ENCODE measurements around the gene FBXL20.
"Not testable (repeated sequence)": the region's sequence is repeated elsewhere in the genome, so short reads cannot be mapped to it uniquely, and the experiment has no call there.

The FBXL20 gene

GRCh38 chr17:39277110-39277509 is 124.3 kb downstream of the FBXL20 start:
- no peak overlapping the region for H3K4me3 ChIP-seq (ENCODE audit: low read length)
- no peaks in the 10 kb centered on the region for H3K27me3 ChIP-seq (ENCODE audit: control insufficient read depth, insufficient read depth, low read length)
- H3K4me2 ChIP-seq (ENCODE audit: low read length): no peak overlapping the region
- H3K36me3 ChIP-seq (ENCODE audit: insufficient read depth, low read length): peaks cover 3% of the 10 kb centered on the region
- peaks cover 19% of the 10 kb centered on the region for H3K4me1 ChIP-seq (ENCODE audit: control insufficient read depth, insufficient read depth, low read length)
- no peaks in the 10 kb centered on the region for H3K9me3 ChIP-seq (replicated peaks; ENCODE audit: low read length)
- no peak overlapping the region for H3K9ac ChIP-seq (ENCODE audit: low read depth, low read length)

DNA sequence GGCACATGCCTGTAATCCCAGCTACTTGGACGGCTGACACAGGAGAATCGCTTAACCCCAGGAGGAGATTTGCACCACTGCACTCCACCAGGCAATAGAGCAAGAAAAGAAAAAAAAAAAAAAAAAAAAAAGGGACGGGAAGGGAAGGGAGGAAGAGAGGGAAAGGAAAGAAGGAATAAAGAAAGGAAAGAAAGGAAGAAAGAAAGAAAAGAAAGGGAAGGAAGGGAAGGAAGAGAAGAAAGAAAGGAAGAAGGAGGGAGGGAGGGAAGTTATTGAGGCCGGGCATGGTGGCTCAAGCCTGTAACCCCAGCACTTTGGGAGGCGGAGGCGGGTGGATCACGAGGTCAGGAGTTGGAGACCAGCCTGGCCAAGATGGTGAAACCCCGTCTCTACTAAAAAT is 125.3 kb downstream of the FBXL20 start:
- no peaks in the 10 kb centered on the region for H3K9me3 ChIP-seq (replicated peaks; ENCODE audit: low read length)

DNA sequence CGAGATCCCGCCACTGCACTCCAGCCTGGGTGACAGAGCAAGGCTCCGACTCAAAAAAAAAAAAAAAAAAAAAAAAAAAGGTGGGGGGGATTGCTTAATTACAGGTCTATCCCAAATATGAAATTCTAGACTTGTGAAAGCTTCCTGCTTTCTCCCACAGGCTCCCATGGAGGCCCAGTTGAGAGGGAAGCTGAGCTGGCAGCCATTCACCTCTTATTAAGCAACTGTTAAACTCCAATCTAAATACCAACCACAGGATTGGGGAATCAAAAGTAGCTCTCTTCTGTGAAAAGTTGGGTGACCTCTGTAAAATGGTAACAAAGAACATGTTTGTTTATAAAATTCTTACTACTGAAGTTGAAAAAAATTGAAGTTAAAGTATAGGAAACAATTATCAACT is 129.9 kb downstream of the FBXL20 start:
- Histone ChIP-seq H3K9ac (ENCODE audit: low read depth, low read length) (no peak overlapping the region), H3K9me3 (replicated peaks; ENCODE audit: low read length) (no peaks in the 10 kb centered on the region), H3K4me3 (ENCODE audit: low read length) (no peak overlapping the region), H3K27me3 (ENCODE audit: control insufficient read depth, insufficient read depth, low read length) (no peaks in the 10 kb centered on the region), H3K4me2 (ENCODE audit: low read length) (no peak overlapping the region), H3K36me3 (ENCODE audit: insufficient read depth, low read length) (peaks cover 3% of the 10 kb centered on the region), H3K4me1 (ENCODE audit: control insufficient read depth, insufficient read depth, low read length) (no peaks in the 10 kb centered on the region)

More for the DNA sequence above, 125.3 kb downstream of the FBXL20 start:
- Histone ChIP-seq H3K4me2 (ENCODE audit: low read length) (no peak overlapping the region), H3K36me3 (ENCODE audit: insufficient read depth, low read length) (peaks cover 3% of the 10 kb centered on the region), H3K4me3 (ENCODE audit: low read length) (no peak overlapping the region), H3K9ac (ENCODE audit: low read depth, low read length) (no peak overlapping the region), H3K27me3 (ENCODE audit: control insufficient read depth, insufficient read depth, low read length) (no peaks in the 10 kb centered on the region), H3K4me1 (ENCODE audit: control insufficient read depth, insufficient read depth, low read length) (peaks cover 9% of the 10 kb centered on the region)

- no peaks in the 10 kb centered on the region for H3K4me1 ChIP-seq (ENCODE audit: control insufficient read depth, insufficient read depth, low read length)
Measured at GRCh38 chr17:39270923-39271322, 130.5 kb downstream of the FBXL20 start.

GRCh38 chr17:39264119-39264518 is 137.3 kb downstream of the FBXL20 start:
- no peaks in the 10 kb centered on the region for H3K4me1 ChIP-seq (ENCODE audit: control insufficient read depth, insufficient read depth, low read length)
- H3K9ac ChIP-seq (ENCODE audit: low read depth, low read length): no peak overlapping the region
- H3K4me2 ChIP-seq (ENCODE audit: low read length): no peak overlapping the region
- H3K4me3 ChIP-seq (ENCODE audit: low read length): no peak overlapping the region
- no peaks in the 10 kb centered on the region for H3K27me3 ChIP-seq (ENCODE audit: control insufficient read depth, insufficient read depth, low read length)
- H3K9me3 ChIP-seq (replicated peaks; ENCODE audit: low read length): no peaks in the 10 kb centered on the region
- peaks cover 23% of the 10 kb centered on the region for H3K36me3 ChIP-seq (ENCODE audit: insufficient read depth, low read length)

More at GRCh38 chr17:39270923-39271322, 130.5 kb downstream of the FBXL20 start:
- Histone ChIP-seq H3K4me2 (ENCODE audit: low read length) (no peak overlapping the region), H3K9ac (ENCODE audit: low read depth, low read length) (no peak overlapping the region), H3K9me3 (replicated peaks; ENCODE audit: low read length) (no peaks in the 10 kb centered on the region), H3K36me3 (ENCODE audit: insufficient read depth, low read length) (peaks cover 3% of the 10 kb centered on the region), H3K4me3 (ENCODE audit: low read length) (no peak overlapping the region), H3K27me3 (ENCODE audit: control insufficient read depth, insufficient read depth, low read length) (no peaks in the 10 kb centered on the region)

DNA sequence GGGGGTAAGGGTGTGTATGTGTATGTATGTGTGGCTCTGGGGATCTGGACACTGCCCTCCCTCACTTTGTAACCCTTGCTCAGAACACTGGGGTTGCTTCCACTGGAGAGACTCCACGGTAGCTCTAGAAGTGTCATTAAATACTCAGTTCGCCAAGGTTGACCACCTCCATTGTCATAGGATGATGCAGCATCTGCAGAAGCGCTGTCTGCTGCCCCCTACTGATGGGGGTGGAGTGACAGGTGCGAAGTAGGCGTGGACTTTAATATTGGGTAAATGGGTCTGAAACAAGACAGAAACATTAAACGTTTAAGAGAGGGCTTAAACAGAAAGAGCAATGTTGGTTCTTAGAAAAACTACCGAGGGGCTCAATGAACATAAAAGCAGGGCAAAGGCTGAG is 140.1 kb downstream of the FBXL20 start:
- Histone ChIP-seq H3K9me3 (replicated peaks; ENCODE audit: low read length) (no peaks in the 10 kb centered on the region), H3K4me1 (ENCODE audit: control insufficient read depth, insufficient read depth, low read length) (no peaks in the 10 kb centered on the region), H3K4me3 (ENCODE audit: low read length) (no peak overlapping the region), H3K36me3 (ENCODE audit: insufficient read depth, low read length) (peaks cover 29% of the 10 kb centered on the region), H3K4me2 (ENCODE audit: low read length) (no peak overlapping the region), H3K9ac (ENCODE audit: low read depth, low read length) (no peak overlapping the region), H3K27me3 (ENCODE audit: control insufficient read depth, insufficient read depth, low read length) (no peaks in the 10 kb centered on the region)

DNA sequence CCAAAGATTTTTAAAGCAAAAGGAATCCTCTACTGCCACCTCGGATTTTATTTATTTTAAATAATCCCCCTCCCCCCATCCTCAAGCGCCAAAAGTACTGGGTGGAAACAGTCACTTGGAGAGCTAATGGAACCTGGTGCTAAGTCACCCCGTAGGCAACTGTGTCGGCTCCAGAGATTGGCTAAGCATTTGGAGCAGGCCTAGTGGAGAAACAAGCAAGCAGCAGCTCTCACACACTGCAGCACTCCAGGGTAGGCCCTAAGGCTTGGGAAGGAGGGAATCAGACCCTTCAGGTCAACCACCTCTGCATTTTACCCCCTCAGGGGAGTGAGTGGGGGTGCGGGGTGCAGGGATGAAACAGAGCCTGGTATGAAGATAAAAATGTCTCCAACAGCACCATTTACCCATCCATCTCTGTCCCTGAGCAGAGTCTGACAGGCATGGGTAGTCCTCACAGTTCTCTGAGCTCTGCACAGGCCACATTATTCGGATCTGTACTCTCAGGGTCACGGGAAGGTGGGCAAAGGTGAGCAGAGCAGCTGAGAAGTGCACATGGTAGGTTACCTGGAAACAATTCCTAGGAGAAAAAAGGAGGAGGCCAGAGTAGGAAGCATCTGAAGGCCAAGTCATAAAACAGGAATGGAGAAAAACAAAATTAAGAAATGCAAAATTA is 148.5 kb downstream of the FBXL20 start:
- Histone ChIP-seq H3K9ac (ENCODE audit: low read depth, low read length) (no peak overlapping the region), H3K4me3 (ENCODE audit: low read length) (no peak overlapping the region)

DNA sequence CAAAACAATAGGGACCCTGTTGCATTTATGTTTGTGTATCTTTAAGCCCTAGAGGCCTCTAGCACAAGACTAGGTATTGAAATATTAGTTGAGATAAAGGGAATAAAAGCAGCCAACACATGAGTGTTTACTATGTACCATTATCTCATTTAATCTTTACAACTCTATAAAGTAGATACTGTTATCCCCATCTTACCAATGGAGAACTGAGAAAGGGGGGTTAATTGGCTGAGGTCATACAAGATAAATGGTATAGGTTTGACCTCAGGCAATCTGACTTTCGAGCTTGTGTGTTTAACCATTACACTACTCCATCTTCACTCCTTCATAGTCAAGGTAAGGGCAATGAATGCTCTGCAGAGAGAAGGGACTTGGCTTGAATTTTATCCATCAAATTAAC is 149.4 kb downstream of the FBXL20 start:
- Histone ChIP-seq H3K4me3 (ENCODE audit: low read length) (no peak overlapping the region), H3K9ac (ENCODE audit: low read depth, low read length) (no peak overlapping the region), H3K4me1 (ENCODE audit: control insufficient read depth, insufficient read depth, low read length) (no peaks in the 10 kb centered on the region), H3K9me3 (replicated peaks; ENCODE audit: low read length) (no peaks in the 10 kb centered on the region), H3K27me3 (ENCODE audit: control insufficient read depth, insufficient read depth, low read length) (no peaks in the 10 kb centered on the region), H3K4me2 (ENCODE audit: low read length) (no peak overlapping the region), H3K36me3 (ENCODE audit: insufficient read depth, low read length) (no peaks in the 10 kb centered on the region)

More for the DNA sequence above, 148.5 kb downstream of the FBXL20 start:
- no peak overlapping the region for H3K4me2 ChIP-seq (ENCODE audit: low read length)
- no peaks in the 10 kb centered on the region for H3K27me3 ChIP-seq (ENCODE audit: control insufficient read depth, insufficient read depth, low read length)
- H3K9me3 ChIP-seq (replicated peaks; ENCODE audit: low read length): no peaks in the 10 kb centered on the region
- H3K4me1 ChIP-seq (ENCODE audit: control insufficient read depth, insufficient read depth, low read length): no peaks in the 10 kb centered on the region
- peaks cover 3% of the 10 kb centered on the region for H3K36me3 ChIP-seq (ENCODE audit: insufficient read depth, low read length)

DNA sequence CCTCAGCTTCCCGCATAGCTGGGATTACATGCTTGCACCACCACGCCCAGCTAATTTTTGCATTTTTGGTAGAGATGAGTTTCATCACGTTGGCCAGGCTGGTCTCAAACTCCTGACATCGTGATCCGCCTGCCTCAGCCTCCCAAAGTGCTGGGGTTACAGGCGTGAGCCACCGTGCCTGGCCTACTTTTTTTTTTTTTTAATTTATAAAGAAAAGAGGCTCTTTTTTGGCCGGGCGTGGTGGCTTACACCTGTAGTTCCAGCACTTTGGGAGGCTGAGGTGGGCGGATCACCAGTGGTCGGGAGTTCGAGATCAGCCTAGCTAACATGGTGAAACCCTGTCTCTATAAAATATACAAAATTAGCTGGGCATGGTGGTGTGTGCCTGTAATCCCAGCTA is 151.3 kb downstream of the FBXL20 start:
- H3K9ac ChIP-seq (ENCODE audit: low read depth, low read length); H3K9me3 ChIP-seq (replicated peaks; ENCODE audit: low read length); H3K27me3 ChIP-seq (ENCODE audit: control insufficient read depth, insufficient read depth, low read length); H3K36me3 ChIP-seq (ENCODE audit: insufficient read depth, low read length); H3K4me3 ChIP-seq (ENCODE audit: low read length); H3K4me1 ChIP-seq (ENCODE audit: control insufficient read depth, insufficient read depth, low read length); H3K4me2 ChIP-seq (ENCODE audit: low read length): not testable (repeated sequence)

DNA sequence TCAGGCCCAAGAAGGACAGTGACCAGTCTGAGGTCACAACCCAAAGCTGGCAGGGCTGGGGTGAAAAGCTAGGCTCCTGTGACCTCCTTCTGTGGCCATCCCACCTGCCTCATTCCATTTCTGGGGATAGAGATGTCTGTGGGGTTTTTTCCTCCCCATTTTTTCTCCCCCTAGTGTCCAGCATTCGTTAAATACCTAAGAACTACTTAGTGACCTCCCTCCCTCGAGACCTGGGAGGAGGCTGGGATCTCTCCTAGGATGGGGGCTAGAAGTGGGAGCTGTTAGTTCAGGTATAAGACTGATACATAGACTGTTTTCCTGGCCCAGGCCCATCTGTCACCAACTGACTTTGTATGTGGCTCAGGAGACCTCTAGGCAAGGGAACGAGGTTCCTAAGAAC is 155.2 kb downstream of the FBXL20 start:
- no peaks in the 10 kb centered on the region for H3K9me3 ChIP-seq (replicated peaks; ENCODE audit: low read length)
- H3K4me1 ChIP-seq (ENCODE audit: control insufficient read depth, insufficient read depth, low read length): no peaks in the 10 kb centered on the region
- no peak overlapping the region for H3K9ac ChIP-seq (ENCODE audit: low read depth, low read length)
- no peaks in the 10 kb centered on the region for H3K27me3 ChIP-seq (ENCODE audit: control insufficient read depth, insufficient read depth, low read length)
- no peaks in the 10 kb centered on the region for H3K36me3 ChIP-seq (ENCODE audit: insufficient read depth, low read length)
- H3K4me2 ChIP-seq (ENCODE audit: low read length): no peak overlapping the region
- H3K4me3 ChIP-seq (ENCODE audit: low read length): no peak overlapping the region

DNA sequence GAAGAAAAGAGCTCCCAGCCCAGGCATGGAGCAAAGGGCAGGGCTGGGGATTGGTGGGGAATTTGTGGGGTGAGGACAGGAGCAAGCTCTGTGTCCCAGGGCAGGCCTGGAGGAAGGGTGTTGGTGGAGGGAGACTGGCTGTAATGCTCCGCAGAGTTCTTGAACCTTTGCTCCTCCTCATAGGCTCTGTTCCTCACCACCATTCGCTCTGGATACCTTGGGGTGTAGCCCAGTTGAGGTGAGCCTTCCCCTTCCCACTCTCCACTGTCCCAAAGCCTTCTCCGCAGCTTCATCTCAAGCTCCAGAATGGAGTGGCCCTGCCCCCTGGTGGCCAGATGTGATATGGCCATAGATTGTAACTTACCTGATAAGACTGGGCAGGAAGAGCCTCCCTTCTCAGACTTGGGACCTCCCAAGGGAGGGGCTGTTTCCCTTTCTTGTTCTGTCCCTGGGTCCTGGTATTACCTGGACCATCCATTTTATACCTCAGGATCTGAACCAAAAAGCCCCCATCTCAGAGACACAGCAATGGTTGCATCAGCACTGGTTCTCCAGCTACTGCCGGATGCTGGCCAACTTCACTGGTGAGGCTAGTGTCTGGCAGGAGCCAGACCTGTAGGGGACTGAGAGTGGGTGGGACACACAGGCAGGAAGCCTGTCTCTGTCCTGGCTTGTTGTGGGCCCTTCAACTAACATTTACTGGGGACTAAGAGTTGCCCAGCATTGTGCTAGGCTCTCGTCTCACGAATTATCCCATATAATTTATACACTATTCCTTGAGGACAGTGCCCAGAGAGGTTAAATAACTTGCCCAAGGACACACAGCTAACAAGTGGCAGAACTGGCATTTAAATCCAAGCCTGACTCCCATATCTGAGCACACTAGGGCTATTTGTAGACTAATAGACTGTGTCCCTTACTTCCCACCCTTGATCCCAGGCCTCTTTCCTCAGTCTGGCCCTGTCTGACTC is 156.5 kb downstream of the FBXL20 start:
- Histone ChIP-seq H3K4me3 (ENCODE audit: low read length) (no peak overlapping the region), H3K27me3 (ENCODE audit: control insufficient read depth, insufficient read depth, low read length) (no peaks in the 10 kb centered on the region), H3K4me1 (ENCODE audit: control insufficient read depth, insufficient read depth, low read length) (no peaks in the 10 kb centered on the region), H3K9me3 (replicated peaks; ENCODE audit: low read length) (no peaks in the 10 kb centered on the region), H3K36me3 (ENCODE audit: insufficient read depth, low read length) (no peaks in the 10 kb centered on the region), H3K9ac (ENCODE audit: low read depth, low read length) (no peak overlapping the region), H3K4me2 (ENCODE audit: low read length) (no peak overlapping the region)

All from skeletal muscle satellite cell (primary cell).